Activated B cell treated with CpG ODN at 0.5 μM for 24 hours (primary cell): ENCODE measurements around the gene FOXO3. TPM values are rescaled to one million over a fixed set of nuclear protein-coding genes. Genes with fewer than 3 reads are reported as not detected.

ENCODE experiments used
- ATAC-seq: fragments of 200-7000 bp; cut with Tn5 transposase; one replicate; pipeline ENCODE4 v1.10.0; 2021; ENCODE audit warnings: low read depth, mild to moderate bottlenecking, moderate library complexity
- CTCF ChIA-PET: fragments of 350-600 bp; sonication (Branson Sonifier 250); formaldehyde crosslinking; loops from one replicate; lab custom pipeline; 2021; ENCODE audit warnings: antibody characterized with exemption; lab: Charles Lee
- POLR2A ChIA-PET: fragments of 350-600 bp; sonication (Branson Sonifier 250); formaldehyde crosslinking; loops from one replicate; lab custom pipeline; 2021; ENCODE audit warnings: antibody characterized with exemption; lab: Charles Lee
- DNase-seq: peaks from one replicate; pipeline ENCODE4 v3.0.0; 2022
- H3K27ac Mint-ChIP-seq: one replicate; pipeline ENCODE4 v1.8.0; 2020; ENCODE audit warnings: mixed read lengths
- H3K27me3 Mint-ChIP-seq: one replicate; pipeline ENCODE4 v1.8.0; 2021; ENCODE audit warnings: mixed read lengths
- H3K36me3 Mint-ChIP-seq: one replicate; pipeline ENCODE4 v1.8.0; 2021; ENCODE audit warnings: low read depth, mixed read lengths
- H3K4me1 Mint-ChIP-seq: one replicate; pipeline ENCODE4 v1.8.0; 2021; ENCODE audit warnings: mixed read lengths
- H3K4me3 Mint-ChIP-seq: one replicate; pipeline ENCODE4 v1.8.0; 2020; ENCODE audit warnings: mild to moderate bottlenecking, mixed read lengths
- H3K9me3 Mint-ChIP-seq: one replicate; pipeline ENCODE4 v1.8.0; 2020; ENCODE audit warnings: mixed read lengths
- CTCF ChIP-seq: fragments of 200-600 bp; IDR thresholded peaks from one replicate; pipeline ENCODE4 v1.8.0; 2022; ENCODE audit warnings: antibody characterized with exemption, mild to moderate bottlenecking
- intact Hi-C: fragments of 100-400 bp; cut with micrococcal nuclease; formaldehyde crosslinking; loops from one replicate; pipeline ENCODE4 v1.15.1; 2024
- total RNA-seq: library from RNA; stranded (reverse); gene quantifications from 2 replicates; pipeline ENCODE4 v1.2.3, GENCODE V29; 2022

The FOXO3 gene
- total RNA-seq, 1 donor from 2014 or later = 9.4 TPM

GRCh38 chr6:108690326-108691049, 129.8 kb downstream of the FOXO3 start:
- ATAC-seq = no peak
- peaks cover 7% of the 10 kb centered on the region for H3K36me3 Mint-ChIP-seq
- CTCF ChIA-PET = no interaction called here
- H3K4me1 Mint-ChIP-seq = no peaks in the 10 kb centered on the region
- TF ChIP-seq CTCF = no peak
- no peak overlapping the region for H3K4me3 Mint-ChIP-seq
- H3K27ac Mint-ChIP-seq = no peak overlapping the region
- H3K27me3 Mint-ChIP-seq = no peaks in the 10 kb centered on the region
- intact Hi-C loops = no loop called here
- no peak for DNase-seq
- H3K9me3 Mint-ChIP-seq = no peaks in the 10 kb centered on the region
- POLR2A ChIA-PET = no interaction called here

GRCh38 chr6:108693430-108694154, 132.9 kb downstream of the FOXO3 start:
- DNase-seq (no peak), ATAC-seq (no peak)
- intact Hi-C loops = no loop called here
- Mint-ChIP-seq H3K27me3 (no peaks in the 10 kb centered on the region), H3K27ac (no peak overlapping the region), H3K4me1 (no peaks in the 10 kb centered on the region), H3K36me3 (no peaks in the 10 kb centered on the region), H3K4me3 (no peak overlapping the region), H3K9me3 (no peaks in the 10 kb centered on the region)
- no peak for TF ChIP-seq CTCF
- ChIA-PET CTCF (no interaction called here), POLR2A (interaction anchor here (0.6 kb wide), 1 partner anchor 10 kb away, joined by 6 read pairs; no protein-coding TSS in a partner anchor)

GRCh38 chr6:108694816-108695215, 134.1 kb downstream of the FOXO3 start:
- no peak for TF ChIP-seq CTCF
- intact Hi-C loops = no loop called here
- Mint-ChIP-seq H3K36me3 (no peaks in the 10 kb centered on the region), H3K27ac (no peak overlapping the region), H3K27me3 (no peaks in the 10 kb centered on the region), H3K4me3 (no peak overlapping the region), H3K4me1 (no peaks in the 10 kb centered on the region), H3K9me3 (no peaks in the 10 kb centered on the region)
- no peak for ATAC-seq
- no peak for DNase-seq
- ChIA-PET CTCF (no interaction called here), POLR2A (no interaction called here)

GRCh38 chr6:108697561-108698161, 136.9 kb downstream of the FOXO3 start:
- Mint-ChIP-seq H3K27me3 (no peaks in the 10 kb centered on the region), H3K4me3 (no peak overlapping the region), H3K9me3 (peaks cover 15% of the 10 kb centered on the region), H3K4me1 (no peaks in the 10 kb centered on the region), H3K36me3 (peaks cover 6% of the 10 kb centered on the region), H3K27ac (no peak overlapping the region)
- TF ChIP-seq CTCF = no peak
- DNase-seq = no peak
- ChIA-PET CTCF (no interaction called here), POLR2A (no interaction called here)
- intact Hi-C loops = no loop called here
- ATAC-seq = no peak
